Body of pancreas (tissue), 4 donors: ENCODE measurements around the gene IQSEC1.

Source experiments
- CTCF ChIP-seq, 7 experiments: fragments of 450-650 bp in 4 of 7; fragments of 200-600 bp in 3 of 7; sonication (generic) in 3 of 7; IDR thresholded peaks; one replicate each; pipeline ENCODE4 v1.5.1; 2016 to 2019; ENCODE audit warnings: antibody characterized with exemption in 7 of 7
- POLR2A ChIP-seq, 3 donors: fragments of 450-650 bp; IDR thresholded peaks; one replicate each; pipeline ENCODE4 v1.6.1; 2016; ENCODE audit warnings: antibody characterized with exemption in 3 of 3, mild to moderate bottlenecking in 2 of 3

GRCh38 chr3:13066236-13066635, 7.0 kb downstream of the IQSEC1 start:
- TF ChIP-seq CTCF (IDR thresholded peaks at IDR 0.05) (no peak), POLR2A (IDR thresholded peaks at IDR 0.05) (no peak)
